ENCODE results near the gene NKAIN2.
"Not testable (repeated sequence)": the region's sequence is repeated elsewhere in the genome, so short reads cannot be mapped to it uniquely, and the experiment has no call there.

NKAIN2 gene

DNA sequence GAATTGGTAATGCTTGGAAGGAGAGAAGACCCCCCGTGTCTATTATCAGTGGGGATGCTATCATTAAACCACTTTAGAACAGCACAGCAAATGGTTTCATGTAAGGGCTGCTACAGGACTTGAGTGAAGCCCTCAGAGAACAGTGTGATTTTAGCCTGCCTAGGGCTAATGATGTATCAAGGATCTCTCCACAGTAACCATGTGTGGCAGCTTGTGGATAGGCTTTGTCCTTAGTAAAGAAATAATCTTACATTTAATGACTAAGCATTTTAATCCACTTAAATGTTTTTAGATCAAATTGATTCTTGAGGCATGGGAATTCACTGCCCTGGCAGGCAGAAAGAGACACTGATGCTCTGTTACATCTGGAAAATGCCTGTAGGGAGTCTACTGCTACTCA, 495.1 kb downstream of the NKAIN2 start:
- TF ChIP-seq, protein P1, sequence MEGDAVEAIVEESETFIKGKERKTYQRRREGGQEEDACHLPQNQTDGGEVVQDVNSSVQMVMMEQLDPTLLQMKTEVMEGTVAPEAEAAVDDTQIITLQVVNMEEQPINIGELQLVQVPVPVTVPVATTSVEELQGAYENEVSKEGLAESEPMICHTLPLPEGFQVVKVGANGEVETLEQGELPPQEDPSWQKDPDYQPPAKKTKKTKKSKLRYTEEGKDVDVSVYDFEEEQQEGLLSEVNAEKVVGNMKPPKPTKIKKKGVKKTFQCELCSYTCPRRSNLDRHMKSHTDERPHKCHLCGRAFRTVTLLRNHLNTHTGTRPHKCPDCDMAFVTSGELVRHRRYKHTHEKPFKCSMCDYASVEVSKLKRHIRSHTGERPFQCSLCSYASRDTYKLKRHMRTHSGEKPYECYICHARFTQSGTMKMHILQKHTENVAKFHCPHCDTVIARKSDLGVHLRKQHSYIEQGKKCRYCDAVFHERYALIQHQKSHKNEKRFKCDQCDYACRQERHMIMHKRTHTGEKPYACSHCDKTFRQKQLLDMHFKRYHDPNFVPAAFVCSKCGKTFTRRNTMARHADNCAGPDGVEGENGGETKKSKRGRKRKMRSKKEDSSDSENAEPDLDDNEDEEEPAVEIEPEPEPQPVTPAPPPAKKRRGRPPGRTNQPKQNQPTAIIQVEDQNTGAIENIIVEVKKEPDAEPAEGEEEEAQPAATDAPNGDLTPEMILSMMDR (IDR thresholded peaks at IDR 0.05; ENCODE audit: low read depth, low read length) = no peak

DNA sequence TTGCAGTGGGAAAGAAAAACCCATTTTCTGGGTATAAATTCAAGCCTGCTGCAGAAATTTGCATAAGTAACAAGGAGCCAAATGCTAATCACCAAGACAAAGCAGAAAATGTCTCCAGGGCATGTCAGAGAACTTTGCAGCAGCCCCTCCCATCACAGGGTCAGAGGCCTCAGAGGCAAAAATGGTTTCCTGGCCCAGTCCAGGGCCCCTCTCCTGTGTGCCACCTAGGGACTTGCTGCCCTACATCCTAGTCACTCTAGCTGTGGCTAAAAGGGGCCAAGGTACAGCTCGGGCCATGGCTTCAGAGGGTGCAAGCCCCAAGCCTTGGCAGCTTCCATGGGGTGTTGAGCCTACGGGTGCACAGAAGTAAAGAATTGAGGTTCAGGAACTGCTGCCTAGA, 497.2 kb downstream of the NKAIN2 start:
- not testable (repeated sequence) for H3K27me3 ChIP-seq, H3K9me3 ChIP-seq, H3K4me1 ChIP-seq

More for the DNA sequence above, 495.1 kb downstream of the NKAIN2 start:
- Histone ChIP-seq H3K4me3 (ENCODE audit: low read depth, low read length) (no peak overlapping the region), H3K27me3 (no peaks in the 10 kb centered on the region), H3K9me3 (no peaks in the 10 kb centered on the region), H3K36me3 (no peaks in the 10 kb centered on the region), H3K4me1 (no peaks in the 10 kb centered on the region)
- no peak for DNase-seq

DNA sequence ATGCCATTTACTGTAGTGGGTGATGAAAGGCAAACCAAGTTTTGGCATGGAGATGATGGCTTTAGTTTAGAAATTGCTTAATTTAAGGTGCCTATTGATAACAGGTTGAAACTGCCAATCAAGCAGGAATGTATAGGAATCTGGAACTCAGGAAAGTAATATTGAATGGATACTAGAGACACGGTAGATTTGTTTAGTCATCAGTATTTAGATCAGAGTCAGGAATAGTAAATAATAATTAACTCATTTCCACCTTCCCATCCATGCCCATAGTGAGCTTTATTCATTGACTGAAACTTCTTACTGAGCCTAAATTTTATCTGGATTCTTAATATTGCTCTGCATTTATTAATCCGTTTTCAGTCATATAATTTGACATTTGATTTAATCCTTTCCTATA, 500.3 kb downstream of the NKAIN2 start:
- Histone ChIP-seq H3K27me3 (no peaks in the 10 kb centered on the region), H3K36me3 (no peaks in the 10 kb centered on the region), H3K4me3 (ENCODE audit: low read depth, low read length) (no peak overlapping the region), H3K9me3 (no peaks in the 10 kb centered on the region), H3K4me1 (no peaks in the 10 kb centered on the region)
- no peak for DNase-seq
- TF ChIP-seq, protein P1 (IDR thresholded peaks at IDR 0.05; ENCODE audit: low read depth, low read length) = no peak

More for the DNA sequence above, 497.2 kb downstream of the NKAIN2 start:
- not testable (repeated sequence) for DNase-seq; H3K4me3 ChIP-seq (ENCODE audit: low read depth, low read length); H3K36me3 ChIP-seq

DNA sequence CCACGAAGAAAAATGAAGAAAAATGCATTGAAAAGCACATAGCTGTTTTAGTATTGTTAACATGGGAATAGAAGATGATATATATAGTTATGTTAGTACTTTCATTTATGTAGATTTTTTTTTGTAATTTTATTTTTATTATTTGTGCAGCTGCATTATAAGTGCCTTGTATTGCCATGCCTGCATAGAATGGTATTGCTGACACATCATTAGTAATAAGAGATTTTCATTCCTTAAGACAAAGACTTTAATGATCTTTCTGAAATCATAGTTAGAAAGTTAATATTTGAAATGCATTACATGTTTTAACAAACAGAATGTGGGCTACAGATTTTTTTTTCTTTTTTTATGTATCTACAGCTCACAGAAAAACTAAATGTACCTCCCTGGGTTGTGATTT, 506.5 kb downstream of the NKAIN2 start:
- H3K4me3 ChIP-seq (ENCODE audit: low read depth, low read length) = no peak overlapping the region
- TF ChIP-seq, protein P1 (IDR thresholded peaks at IDR 0.05; ENCODE audit: low read depth, low read length) = no peak
- no peaks in the 10 kb centered on the region for H3K27me3 ChIP-seq
- no peaks in the 10 kb centered on the region for H3K9me3 ChIP-seq
- no peaks in the 10 kb centered on the region for H3K36me3 ChIP-seq
- no peak for DNase-seq
- no peaks in the 10 kb centered on the region for H3K4me1 ChIP-seq

DNA sequence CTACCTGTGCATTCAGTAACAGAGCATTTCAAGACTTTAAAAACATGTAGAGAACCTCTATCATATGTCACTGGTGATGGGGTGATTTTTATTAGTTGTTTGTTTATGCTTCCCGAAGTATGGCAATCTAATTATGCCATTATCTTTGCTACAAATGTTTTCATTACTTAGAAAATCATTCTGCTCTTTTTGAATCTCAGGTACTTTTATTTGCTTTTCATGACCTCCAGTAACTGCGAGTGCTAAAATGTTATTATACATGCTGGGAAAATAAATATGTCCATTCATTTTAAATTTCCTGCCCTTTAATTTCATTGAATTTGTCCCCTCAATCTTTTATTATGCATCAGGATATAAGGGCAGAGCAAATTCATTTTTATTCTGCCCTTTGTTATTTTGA, 515.7 kb downstream of the NKAIN2 start:
- no peaks in the 10 kb centered on the region for H3K27me3 ChIP-seq
- TF ChIP-seq, protein P1 (IDR thresholded peaks at IDR 0.05; ENCODE audit: low read depth, low read length) = no peak
- no peaks in the 10 kb centered on the region for H3K4me1 ChIP-seq
- no peaks in the 10 kb centered on the region for H3K36me3 ChIP-seq
- H3K4me3 ChIP-seq (ENCODE audit: low read depth, low read length) = no peak overlapping the region
- H3K9me3 ChIP-seq = no peaks in the 10 kb centered on the region
- DNase-seq = no peak

DNA sequence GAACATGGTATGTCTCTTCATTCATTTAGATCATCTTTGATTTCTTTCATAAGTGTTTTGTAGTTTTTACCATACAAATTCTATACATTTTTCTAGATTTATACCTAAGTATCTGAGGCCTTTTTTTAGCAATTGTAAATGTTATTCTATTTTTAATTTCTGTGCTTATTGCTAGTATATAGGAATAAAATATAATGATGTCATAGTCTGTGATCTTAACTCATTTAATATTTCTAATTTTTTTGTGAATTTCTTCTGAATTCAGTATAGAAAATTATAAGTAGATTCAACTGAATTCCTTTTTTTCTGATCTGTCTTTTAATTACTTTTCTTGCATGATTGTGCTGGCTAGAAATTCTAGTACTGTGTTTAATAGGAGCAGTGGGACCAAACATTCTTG, 520.6 kb downstream of the NKAIN2 start:
- no peaks in the 10 kb centered on the region for H3K9me3 ChIP-seq
- H3K4me1 ChIP-seq = no peaks in the 10 kb centered on the region
- H3K4me3 ChIP-seq (ENCODE audit: low read depth, low read length) = no peak overlapping the region
- TF ChIP-seq, protein P1 (IDR thresholded peaks at IDR 0.05; ENCODE audit: low read depth, low read length) = no peak
- H3K27me3 ChIP-seq = no peaks in the 10 kb centered on the region
- no peak for DNase-seq
- H3K36me3 ChIP-seq = no peaks in the 10 kb centered on the region

DNA sequence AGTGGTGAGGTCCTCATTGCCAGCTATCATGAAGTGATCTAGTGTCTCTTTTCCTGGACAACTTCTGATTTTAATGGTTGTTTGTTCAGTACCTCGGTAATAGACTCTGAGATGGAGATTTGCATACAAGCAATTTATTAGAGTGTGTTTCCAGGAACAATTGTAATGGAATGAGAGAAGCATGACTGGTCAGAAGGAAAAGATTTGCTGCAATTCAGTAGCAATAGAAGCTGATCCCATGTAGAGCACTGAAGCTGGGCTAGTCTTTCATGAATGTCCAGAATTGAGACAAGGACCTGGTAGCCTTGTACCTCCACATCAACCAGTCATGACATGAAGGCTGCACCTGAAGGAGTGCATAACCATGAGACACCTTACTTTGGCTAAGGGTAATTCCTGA, 526.5 kb downstream of the NKAIN2 start:
- Histone ChIP-seq H3K9me3 (no peaks in the 10 kb centered on the region; the same call in 1 of the 2 replicates), H3K4me1 (no peaks in the 10 kb centered on the region), H3K27me3 (no peaks in the 10 kb centered on the region), H3K4me3 (ENCODE audit: low read depth, low read length) (no peak overlapping the region), H3K36me3 (no peaks in the 10 kb centered on the region)
- DNase-seq = no peak
- TF ChIP-seq, protein P1 (IDR thresholded peaks at IDR 0.05; ENCODE audit: low read depth, low read length) = no peak
